ENCODE results near the gene RPS6KA3. TPM values are rescaled to one million over a fixed set of nuclear protein-coding genes. Genes with fewer than 3 reads are reported as not detected.
"Not testable (repeated sequence)": the region's sequence is repeated elsewhere in the genome, so short reads cannot be mapped to it uniquely, and the experiment has no call there.

Gene RPS6KA3
- total RNA-seq, 3 donors from 2014 or later (not counting 1 experiment from before 2014, with no cell fraction given), result 62.1 to 82.9 (median 79.4) TPM

GRCh38 chrX:20129547-20129946 lies 137.2 kb downstream of the RPS6KA3 start:
- H3K4me3 Mint-ChIP-seq, result no peak overlapping the region
- no peak for ATAC-seq
- Histone ChIP-seq H3K9me3 (ENCODE audit: control insufficient read depth, insufficient read depth, low read length) (no peaks in the 10 kb centered on the region), H3K27me3 (ENCODE audit: control insufficient read depth, insufficient read depth, low read length) (no peaks in the 10 kb centered on the region), H3K4me1 (ENCODE audit: control insufficient read depth, insufficient read depth, low read length) (no peaks in the 10 kb centered on the region), H3K36me3 (ENCODE audit: control insufficient read depth, insufficient read depth, low read length) (peaks cover 33% of the 10 kb centered on the region), H3K4me3 (ENCODE audit: low read length) (no peak overlapping the region), H3K27ac (ENCODE audit: low read length) (no peak overlapping the region)
- 100% methylated on average over 1 of the region's 1 CpG for WGBS (ENCODE audit: insufficient coverage)
- DNase-seq, result no peak
- H3K36me3 Mint-ChIP-seq, result peaks cover 17% of the 10 kb centered on the region
- TF ChIP-seq, protein P1, sequence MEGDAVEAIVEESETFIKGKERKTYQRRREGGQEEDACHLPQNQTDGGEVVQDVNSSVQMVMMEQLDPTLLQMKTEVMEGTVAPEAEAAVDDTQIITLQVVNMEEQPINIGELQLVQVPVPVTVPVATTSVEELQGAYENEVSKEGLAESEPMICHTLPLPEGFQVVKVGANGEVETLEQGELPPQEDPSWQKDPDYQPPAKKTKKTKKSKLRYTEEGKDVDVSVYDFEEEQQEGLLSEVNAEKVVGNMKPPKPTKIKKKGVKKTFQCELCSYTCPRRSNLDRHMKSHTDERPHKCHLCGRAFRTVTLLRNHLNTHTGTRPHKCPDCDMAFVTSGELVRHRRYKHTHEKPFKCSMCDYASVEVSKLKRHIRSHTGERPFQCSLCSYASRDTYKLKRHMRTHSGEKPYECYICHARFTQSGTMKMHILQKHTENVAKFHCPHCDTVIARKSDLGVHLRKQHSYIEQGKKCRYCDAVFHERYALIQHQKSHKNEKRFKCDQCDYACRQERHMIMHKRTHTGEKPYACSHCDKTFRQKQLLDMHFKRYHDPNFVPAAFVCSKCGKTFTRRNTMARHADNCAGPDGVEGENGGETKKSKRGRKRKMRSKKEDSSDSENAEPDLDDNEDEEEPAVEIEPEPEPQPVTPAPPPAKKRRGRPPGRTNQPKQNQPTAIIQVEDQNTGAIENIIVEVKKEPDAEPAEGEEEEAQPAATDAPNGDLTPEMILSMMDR (IDR thresholded peaks at IDR 0.05), result no peak
- peak overlapping the region in 1 of 2 donors; percentile 7 for H3K27ac Mint-ChIP-seq
- H3K4me1 Mint-ChIP-seq, result no peaks in the 10 kb centered on the region
- H3K9me3 Mint-ChIP-seq, result no peaks in the 10 kb centered on the region
- no peaks in the 10 kb centered on the region for H3K27me3 Mint-ChIP-seq (ENCODE audit: low read depth in 2 of 2)
- intact Hi-C loops (cut with micrococcal nuclease), result no loop called here

DNA sequence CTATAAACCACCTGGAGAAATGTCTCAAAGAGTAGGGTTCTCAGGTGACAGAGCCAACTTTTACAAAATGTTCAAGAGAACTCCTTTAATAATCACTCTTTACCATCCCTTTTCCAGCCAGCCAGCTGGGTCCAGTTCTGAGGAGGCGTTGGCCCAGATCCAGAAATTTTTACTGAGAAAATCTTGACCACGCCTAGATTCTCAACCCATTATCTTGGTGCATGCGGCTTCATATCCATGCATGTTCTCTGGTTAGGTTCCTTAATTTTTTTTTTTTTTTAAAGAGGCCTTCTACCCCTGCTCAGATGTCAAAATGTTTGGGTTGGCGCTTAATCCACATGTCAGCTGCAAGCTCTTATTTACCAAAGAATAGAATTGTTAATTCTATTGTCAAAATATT lies 138.0 kb downstream of the RPS6KA3 start:
- Histone ChIP-seq H3K4me3 (ENCODE audit: low read length) (no peak overlapping the region), H3K4me1 (ENCODE audit: control insufficient read depth, insufficient read depth, low read length) (no peaks in the 10 kb centered on the region), H3K27me3 (ENCODE audit: control insufficient read depth, insufficient read depth, low read length) (no peaks in the 10 kb centered on the region), H3K9me3 (ENCODE audit: control insufficient read depth, insufficient read depth, low read length) (no peaks in the 10 kb centered on the region), H3K36me3 (ENCODE audit: control insufficient read depth, insufficient read depth, low read length) (peaks cover 31% of the 10 kb centered on the region), H3K27ac (ENCODE audit: low read length) (no peak overlapping the region)
- Mint-ChIP-seq H3K9me3 (no peaks in the 10 kb centered on the region), H3K36me3 (peaks cover 17% of the 10 kb centered on the region), H3K4me3 (no peak overlapping the region), H3K4me1 (no peaks in the 10 kb centered on the region), H3K27me3 (ENCODE audit: low read depth in 2 of 2) (no peaks in the 10 kb centered on the region), H3K27ac (peak overlapping the region in 1 of 2 donors; percentile 7)
- DNase-seq (no peak), ATAC-seq (no peak)
- WGBS (ENCODE audit: insufficient coverage), result 100% methylated on average over 2 of the region's 4 CpGs
- intact Hi-C loops (cut with micrococcal nuclease), result no loop called here
- TF ChIP-seq, protein P1 (IDR thresholded peaks at IDR 0.05), result no peak

GRCh38 chrX:20127440-20127839 lies 139.3 kb downstream of the RPS6KA3 start:
- intact Hi-C loops (cut with micrococcal nuclease); H3K4me3 Mint-ChIP-seq; H3K4me1 Mint-ChIP-seq; H3K27me3 Mint-ChIP-seq (ENCODE audit: low read depth in 2 of 2); DNase-seq; H3K27ac ChIP-seq (ENCODE audit: low read length); H3K27me3 ChIP-seq (ENCODE audit: control insufficient read depth, insufficient read depth, low read length); H3K4me1 ChIP-seq (ENCODE audit: control insufficient read depth, insufficient read depth, low read length); H3K4me3 ChIP-seq (ENCODE audit: low read length); H3K27ac Mint-ChIP-seq; H3K9me3 Mint-ChIP-seq; H3K9me3 ChIP-seq (ENCODE audit: control insufficient read depth, insufficient read depth, low read length): not testable (repeated sequence)
- no CpG with 5 or more reads among the region's 3 CpGs for WGBS (ENCODE audit: insufficient coverage)
- peaks cover 23% of the 10 kb centered on the region for H3K36me3 ChIP-seq (ENCODE audit: control insufficient read depth, insufficient read depth, low read length)
- peak; percentile 59 to 79 (median 75) for ATAC-seq
- peaks cover 13% of the 10 kb centered on the region for H3K36me3 Mint-ChIP-seq

DNA sequence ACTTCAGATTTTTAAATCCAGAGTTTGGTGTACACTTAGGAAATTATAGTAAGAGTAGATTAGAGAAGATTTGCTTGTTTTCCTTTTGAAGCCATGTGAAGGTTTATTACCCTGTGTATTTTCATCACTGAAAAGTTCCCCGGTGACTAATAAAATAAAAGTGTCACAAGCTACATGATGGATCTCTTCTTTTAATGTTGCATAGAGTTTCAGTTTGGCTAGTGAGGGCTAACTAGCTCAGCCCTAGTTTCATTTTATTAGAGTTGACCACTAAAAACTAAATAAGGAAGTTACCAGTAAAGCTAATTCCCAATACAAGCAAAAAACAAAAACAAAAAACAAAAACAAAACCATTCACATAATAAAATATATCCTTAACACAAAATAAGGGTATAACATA lies 139.9 kb downstream of the RPS6KA3 start:
- DNase-seq; H3K27me3 ChIP-seq (ENCODE audit: control insufficient read depth, insufficient read depth, low read length); H3K27ac ChIP-seq (ENCODE audit: low read length); H3K27ac Mint-ChIP-seq; H3K9me3 Mint-ChIP-seq; H3K4me1 Mint-ChIP-seq; H3K4me1 ChIP-seq (ENCODE audit: control insufficient read depth, insufficient read depth, low read length); H3K4me3 ChIP-seq (ENCODE audit: low read length); ATAC-seq; H3K36me3 Mint-ChIP-seq; H3K4me3 Mint-ChIP-seq; H3K9me3 ChIP-seq (ENCODE audit: control insufficient read depth, insufficient read depth, low read length); intact Hi-C loops (cut with micrococcal nuclease); H3K27me3 Mint-ChIP-seq (ENCODE audit: low read depth in 2 of 2): not testable (repeated sequence)
- H3K36me3 ChIP-seq (ENCODE audit: control insufficient read depth, insufficient read depth, low read length), result peaks cover 23% of the 10 kb centered on the region
- WGBS (ENCODE audit: insufficient coverage), result no CpG with 5 or more reads among the region's 1 CpG

GRCh38 chrX:20124964-20125363 lies 141.7 kb downstream of the RPS6KA3 start:
- Mint-ChIP-seq H3K27me3 (ENCODE audit: low read depth in 2 of 2) (no peaks in the 10 kb centered on the region), H3K27ac (no peak overlapping the region), H3K9me3 (no peaks in the 10 kb centered on the region), H3K4me1 (no peaks in the 10 kb centered on the region), H3K36me3 (peaks cover 10% of the 10 kb centered on the region), H3K4me3 (no peak overlapping the region)
- no peaks in the 10 kb centered on the region for H3K4me1 ChIP-seq (ENCODE audit: control insufficient read depth, insufficient read depth, low read length)
- no peak overlapping the region for H3K27ac ChIP-seq (ENCODE audit: low read length)
- no peaks in the 10 kb centered on the region for H3K27me3 ChIP-seq (ENCODE audit: control insufficient read depth, insufficient read depth, low read length)
- intact Hi-C loops (cut with micrococcal nuclease), result no loop called here
- TF ChIP-seq, protein P1 (IDR thresholded peaks at IDR 0.05), result no peak
- ATAC-seq (no peak), DNase-seq (no peak)
- H3K9me3 ChIP-seq (ENCODE audit: control insufficient read depth, insufficient read depth, low read length), result no peaks in the 10 kb centered on the region
- H3K36me3 ChIP-seq (ENCODE audit: control insufficient read depth, insufficient read depth, low read length), result peaks cover 14% of the 10 kb centered on the region
- H3K4me3 ChIP-seq (ENCODE audit: low read length), result no peak overlapping the region

Data from natural killer cell (primary cell).